Neural cell (in vitro differentiated cells): Measurements from ENCODE around the gene FPGS.

Experiments
- CTCF ChIP-seq: fragments of 450-650 bp; IDR thresholded peaks from 2 replicates; pipeline ENCODE4 v1.5.1; 2014; ENCODE audit warnings: antibody characterized with exemption, mild to moderate bottlenecking, moderate library complexity; ENCODE audit not compliant: poor library complexity, severe bottlenecking
- EP300 ChIP-seq: fragments of 450-650 bp; conservative IDR thresholded peaks from 2 replicates; pipeline ENCODE4 v1.6.1; 2014; ENCODE audit warnings: antibody characterized with exemption, mild to moderate bottlenecking, moderate library complexity; ENCODE audit not compliant: poor library complexity, severe bottlenecking
- EZH2 ChIP-seq: fragments of 200-600, 300-800 bp; shearing (Covaris generic), sonication (generic); IDR thresholded peaks from 2 replicates; pipeline ENCODE4 v1.6.1; 2014; ENCODE audit warnings: antibody characterized with exemption, low read length, borderline replicate concordance, mild to moderate bottlenecking; ENCODE audit not compliant: insufficient read depth, poor library complexity, severe bottlenecking
- POLR2AphosphoS5 ChIP-seq: IDR thresholded peaks from 2 replicates; pipeline ENCODE4 v1.6.1; 2012
- RAD21 ChIP-seq: fragments of 450-650 bp; conservative IDR thresholded peaks from 2 replicates; pipeline ENCODE4 v1.6.1; 2014; ENCODE audit warnings: antibody characterized with exemption, mild to moderate bottlenecking, moderate library complexity
- REST ChIP-seq: IDR thresholded peaks from 2 replicates; pipeline ENCODE4 v1.6.1; 2012; ENCODE audit warnings: borderline replicate concordance
- SMC3 ChIP-seq: fragments of 450-650 bp; conservative IDR thresholded peaks from 2 replicates; pipeline ENCODE4 v1.6.1; 2014; ENCODE audit warnings: antibody characterized with exemption, mild to moderate bottlenecking, moderate library complexity; ENCODE audit not compliant: poor library complexity
- TAF1 ChIP-seq: IDR thresholded peaks from 2 replicates; pipeline ENCODE4 v1.6.1; 2012; ENCODE audit warnings: low read depth

- no peak for TF ChIP-seq CTCF
- no peak for TF ChIP-seq SMC3
- no peak for TF ChIP-seq EZH2
- TF ChIP-seq TAF1: no peak
- TF ChIP-seq POLR2AphosphoS5: no peak
- no peak for TF ChIP-seq REST
- TF ChIP-seq EP300: no peak
- no peak for TF ChIP-seq RAD21
These were observed 617 bp upstream of the FPGS start for GRCh38 chr9:127801955-127802575.
